GM19438 (cell line): ENCODE measurements around the gene PRPF40A.

ENCODE experiments used
- ATAC-seq: cut with Tn5 transposase; IDR thresholded peaks from one replicate; pipeline ENCODE4 v1.9.1; 2021; ENCODE audit warnings: low read depth; ENCODE audit not compliant: unreplicated experiment

Gene PRPF40A

DNA sequence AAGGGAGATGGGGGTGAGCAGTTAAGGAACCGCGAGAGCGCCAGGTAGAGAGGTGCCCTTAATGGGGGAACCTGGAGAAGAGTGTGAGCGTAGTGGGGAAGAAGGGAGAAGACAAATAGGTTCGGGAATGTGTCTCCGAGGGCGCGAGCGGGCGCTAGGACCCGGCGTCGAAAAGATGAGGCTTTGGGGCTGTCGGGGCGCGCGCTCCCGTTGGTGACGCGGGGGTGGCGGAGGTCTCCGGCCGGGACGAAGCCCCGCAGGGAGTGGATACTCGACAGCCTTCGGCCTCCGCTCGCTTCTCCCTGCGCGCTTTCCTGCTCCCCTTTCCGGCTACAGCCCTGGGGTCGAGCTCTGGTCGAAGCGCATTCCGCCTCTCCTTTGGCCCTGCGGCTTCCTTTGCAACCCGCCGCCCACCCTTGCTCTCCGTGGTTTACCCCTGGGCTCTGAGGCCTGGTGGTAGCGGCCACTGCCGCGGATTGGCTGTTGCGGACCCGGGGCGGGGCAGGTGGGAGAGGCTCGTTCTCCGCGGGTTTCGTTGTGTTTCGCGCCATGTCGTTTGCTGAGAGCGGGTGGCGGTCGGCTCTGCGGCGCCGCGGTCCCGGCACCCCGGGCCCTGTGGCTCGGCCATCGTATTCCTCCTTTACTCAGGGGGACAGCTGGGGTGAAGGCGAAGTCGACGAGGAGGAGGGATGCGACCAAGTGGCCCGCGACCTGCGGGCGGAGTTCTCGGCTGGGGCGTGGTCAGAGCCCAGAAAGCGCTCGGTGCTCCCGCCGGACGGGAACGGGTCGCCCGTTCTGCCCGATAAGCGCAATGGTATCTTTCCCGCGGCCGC is 1.0 kb upstream of the PRPF40A start, which contains the start of gene ARL6IP6:
Gene ARL6IP6 (plus strand): TSS at position 545 of the 833 bp plus-strand sequence. CDS start 5 bp downstream, at position 550.
- ATAC-seq, result peak; percentile 68

- peak; percentile 1 for ATAC-seq
Observed at GRCh38 chr2:152716805-152717227, 445 bp downstream of the PRPF40A start.

- no peak for ATAC-seq
Observed at GRCh38 chr2:152715854-152716428, 1.3 kb downstream of the PRPF40A start.

GRCh38 chr2:152715112-152715511 is 2.1 kb downstream of the PRPF40A start:
- ATAC-seq, result no peak

GRCh38 chr2:152710713-152711112 is 6.5 kb downstream of the PRPF40A start:
- ATAC-seq, result no peak

GRCh38 chr2:152708742-152709141 is 8.5 kb downstream of the PRPF40A start:
- no peak for ATAC-seq

DNA sequence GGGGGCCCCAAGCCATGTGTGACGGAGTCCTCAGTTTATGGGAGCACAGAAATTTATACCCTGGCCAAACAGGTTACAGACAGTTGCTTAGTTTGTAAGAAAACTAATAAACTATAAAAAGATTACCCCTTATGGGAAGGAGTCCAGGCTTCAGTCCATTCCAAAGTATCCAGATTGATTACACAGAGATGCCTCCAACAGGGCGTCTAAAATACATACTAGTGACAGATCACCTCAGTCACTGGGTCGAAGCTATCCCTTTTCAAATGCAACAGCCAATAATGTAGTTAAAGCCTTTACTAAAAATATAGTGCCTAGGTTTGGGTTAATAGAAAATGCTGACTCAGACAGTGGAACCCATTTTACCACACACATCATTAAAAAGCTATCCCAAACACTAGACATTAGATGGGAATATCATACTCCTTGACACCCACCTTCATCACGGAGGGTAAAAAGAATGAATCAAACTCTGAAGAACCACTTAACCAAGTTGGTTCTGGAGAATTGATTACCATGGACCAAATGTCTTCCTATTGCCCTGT is 10.7 kb downstream of the PRPF40A start:
- ATAC-seq, result no peak

GRCh38 chr2:152701198-152701597 is 16.1 kb downstream of the PRPF40A start:
- no peak for ATAC-seq

DNA sequence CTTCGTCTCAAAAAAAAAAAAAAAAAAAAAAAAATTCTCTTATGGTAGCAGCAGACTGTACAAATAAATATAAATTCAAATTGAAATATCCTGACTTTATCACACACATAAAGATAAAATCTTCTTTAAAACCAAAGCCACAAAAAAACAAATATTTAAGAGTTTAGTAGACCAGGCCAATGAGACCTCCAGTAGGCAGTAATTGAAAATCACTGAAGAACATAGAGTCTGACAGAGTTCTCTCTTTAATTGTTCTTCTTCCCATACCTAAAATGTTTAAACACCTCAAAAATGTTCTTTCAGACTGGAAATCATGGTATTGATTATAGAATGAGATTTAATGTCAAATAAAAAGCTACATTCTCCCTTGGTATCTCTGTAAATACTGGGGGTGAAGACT is 20.8 kb downstream of the PRPF40A start:
- ATAC-seq, result no peak

DNA sequence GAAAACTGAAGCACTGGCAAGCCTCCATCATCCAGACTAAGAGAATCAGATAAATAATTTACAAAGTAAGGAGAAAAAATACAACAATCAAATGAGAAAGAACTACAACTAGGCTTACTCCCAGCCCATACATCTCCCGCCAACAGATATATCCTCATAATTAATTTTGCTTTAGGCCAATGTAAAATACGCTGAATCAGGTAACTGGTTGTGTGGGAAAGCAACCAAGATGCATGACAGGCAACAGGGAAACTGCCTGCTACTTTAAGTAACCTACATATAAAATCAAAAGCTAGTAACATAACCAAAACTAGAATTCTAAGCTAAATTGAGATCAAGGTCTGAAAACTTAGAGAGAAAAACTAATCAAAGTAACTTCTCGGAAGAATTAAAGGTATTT is 21.5 kb downstream of the PRPF40A start:
- no peak for ATAC-seq

GRCh38 chr2:152694161-152694661 is 23.1 kb downstream of the PRPF40A start:
- no peak for ATAC-seq

- peak; percentile 86 for ATAC-seq
Observed at GRCh38 chr2:152693033-152693432, 24.2 kb downstream of the PRPF40A start.

GRCh38 chr2:152686321-152686720 is 30.9 kb downstream of the PRPF40A start:
- no peak for ATAC-seq

GRCh38 chr2:152683400-152683799 is 33.9 kb downstream of the PRPF40A start:
- ATAC-seq, result no peak

DNA sequence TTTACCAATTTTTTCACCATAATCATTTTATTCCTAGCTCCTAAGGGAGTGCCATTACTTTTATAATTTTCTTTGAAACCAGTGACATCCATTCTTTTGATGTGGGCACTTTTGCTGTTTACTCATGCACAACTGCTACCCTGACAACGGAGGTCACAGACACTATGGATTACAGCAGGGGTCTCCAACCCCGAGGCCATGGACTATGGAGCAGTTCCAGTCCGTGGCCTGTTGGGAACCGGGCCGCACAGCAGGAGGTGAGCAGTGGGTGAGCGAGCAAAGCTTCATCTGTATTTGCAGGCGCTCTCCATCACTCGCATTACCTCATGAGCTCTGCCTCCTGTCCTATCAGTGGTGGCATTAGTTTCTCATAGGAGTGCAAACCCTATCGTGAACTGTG is 34.6 kb downstream of the PRPF40A start:
- ATAC-seq, result no peak

DNA sequence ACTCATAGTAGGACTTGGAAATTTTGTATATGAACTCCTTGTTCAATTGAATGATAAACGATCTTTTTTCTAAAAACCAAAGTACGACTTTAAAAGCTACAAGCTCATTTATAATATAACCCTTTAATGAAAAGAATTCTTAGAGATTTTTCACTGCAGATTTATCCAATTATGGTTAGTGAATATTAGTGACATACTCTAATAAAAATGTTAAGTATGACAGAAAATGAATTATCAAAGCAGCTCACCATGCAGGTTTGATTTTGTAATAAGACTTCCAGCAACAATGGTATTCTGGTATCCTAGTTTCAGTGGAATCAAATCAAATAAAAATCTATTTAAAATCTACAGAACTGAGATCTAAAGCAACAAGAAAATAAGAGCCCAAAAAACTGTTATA is 38.5 kb downstream of the PRPF40A start:
- ATAC-seq, result no peak

DNA sequence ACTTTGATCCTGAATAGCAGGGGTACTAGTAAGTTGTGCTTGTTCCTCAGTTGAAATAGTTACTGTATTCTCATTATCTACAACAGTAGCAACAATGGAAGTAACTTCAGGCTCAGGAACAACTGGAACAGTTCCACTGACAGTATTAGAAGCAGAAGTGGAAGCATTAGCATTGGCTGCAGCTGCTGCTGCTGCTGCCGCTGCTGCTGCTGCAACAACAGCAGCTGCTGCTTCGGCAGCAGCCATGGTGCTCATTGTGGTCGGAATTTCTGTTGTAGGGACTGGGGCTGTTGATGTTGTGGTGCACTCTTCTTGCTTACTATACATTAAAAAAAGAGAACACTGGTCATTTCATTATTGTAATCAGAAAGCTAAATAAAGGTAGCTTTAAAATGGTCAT is 40.8 kb downstream of the PRPF40A start:
- ATAC-seq, result no peak

DNA sequence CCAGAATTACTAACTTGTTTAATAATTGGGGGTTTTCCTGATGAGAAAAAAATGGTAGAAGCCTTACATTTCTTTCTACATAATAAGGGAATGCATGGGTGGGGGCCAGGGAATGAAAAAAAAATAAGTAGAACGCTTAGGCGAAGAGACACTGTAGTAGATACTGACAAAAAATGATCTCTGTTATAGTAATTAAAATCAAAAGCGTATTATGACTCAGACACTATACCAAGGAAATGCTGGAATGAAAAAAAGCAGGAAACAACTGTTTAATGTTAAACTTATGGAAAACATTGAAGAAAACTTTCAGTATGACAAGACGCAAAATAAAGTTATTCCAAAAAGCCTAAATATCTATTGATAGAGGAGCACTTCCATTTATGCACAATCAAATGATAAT is 42.9 kb downstream of the PRPF40A start:
- ATAC-seq, result no peak

- no peak for ATAC-seq
Observed at GRCh38 chr2:152664725-152665124, 52.5 kb downstream of the PRPF40A start.

DNA sequence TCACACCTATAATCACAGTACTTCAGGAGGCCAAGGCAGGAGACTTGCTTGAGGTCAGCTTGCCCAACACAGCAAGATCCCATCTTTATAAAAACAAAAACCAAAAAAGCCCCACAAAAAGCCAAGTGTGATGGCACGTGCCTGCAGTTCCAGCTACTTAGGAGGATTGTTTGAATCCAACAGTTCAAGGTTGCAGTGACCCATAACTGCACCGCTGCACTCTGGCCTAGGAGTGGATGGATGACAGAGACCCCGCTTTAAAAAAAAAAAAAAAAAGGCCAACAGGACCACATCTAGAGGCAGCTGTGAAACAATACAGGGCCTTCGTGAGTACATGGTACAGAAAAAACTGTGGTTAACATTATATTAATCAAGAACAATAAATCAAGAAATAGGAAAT is 56.2 kb downstream of the PRPF40A start:
- ATAC-seq, result no peak

DNA sequence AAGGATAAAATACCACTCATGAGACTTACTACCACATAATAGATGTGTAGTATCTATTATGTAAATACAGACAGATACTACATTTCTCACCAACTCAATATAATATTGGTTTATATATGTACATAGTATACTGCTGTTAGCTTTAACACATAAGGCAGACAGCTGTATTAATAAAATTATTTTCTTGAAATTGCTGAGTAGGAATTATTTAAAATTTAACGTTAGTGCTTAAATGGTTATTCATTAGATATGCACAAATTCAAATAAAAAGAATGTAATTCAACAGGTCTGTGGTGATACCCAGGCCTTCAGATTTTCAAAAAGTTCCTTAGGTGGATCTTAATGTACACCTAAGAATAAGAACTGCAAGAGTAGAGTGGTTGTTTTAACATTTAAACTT is 59.0 kb downstream of the PRPF40A start:
- ATAC-seq, result no peak

GRCh38 chr2:152657043-152657442 is 60.2 kb downstream of the PRPF40A start:
- ATAC-seq, result no peak
